Endothelial cell of umbilical vein (primary cell): Measurements from ENCODE around the gene C2CD3. TPM values are rescaled to one million over a fixed set of nuclear protein-coding genes. Genes with fewer than 3 reads are reported as not detected.

Experiments
- BruUV-seq: library from RNA; stranded (reverse); fragments of 400-500 nt; replicated peaks from 2 replicates; lab custom pipeline; 2021; lab: Mats Ljungman, UMichigan
- CTCF ChIA-PET: fragments of 300-600, 350-600 bp; sonication (Branson Sonifier 250); formaldehyde crosslinking; loops from one replicate; lab custom pipeline; 2021; ENCODE audit warnings: antibody characterized with exemption, inconsistent platforms; lab: Charles Lee
- POLR2A ChIA-PET: fragments of 300-600, 350-600 bp; sonication (Branson Sonifier 250); formaldehyde crosslinking; loops from one replicate; lab custom pipeline; 2021; ENCODE audit warnings: antibody characterized with exemption, inconsistent platforms; lab: Charles Lee
- DNase-seq: peaks from one replicate; pipeline ENCODE4 v3.0.0-alpha.2; 2011; ENCODE audit warnings: low read depth, low spot score
- FAIRE-seq: peaks from 2 replicates; lab custom pipeline; 2011; peaks lifted over from hg19 to GRCh38; lab: Jason Lieb, UNC
- H2AFZ ChIP-seq: 2 replicates; pipeline ENCODE4 v1.6.0; 2012; ENCODE audit warnings: low read depth, low read length, control low read depth, inconsistent platforms
- H3K27ac ChIP-seq: 2 replicates; pipeline ENCODE4 v1.5.1; 2011; ENCODE audit warnings: low read depth, mild to moderate bottlenecking, control low read depth, low read length, moderate library complexity; ENCODE audit not compliant: insufficient read depth
- H3K27me3 ChIP-seq, 2 experiments: 2 replicates each; pipeline versions ENCODE4 v1.6.0 to v1.6.1; 2011; ENCODE audit warnings: low read length in 2 of 2, mixed read lengths in 1 of 2; ENCODE audit not compliant: control insufficient read depth in 2 of 2, insufficient read depth in 2 of 2
- H3K36me3 ChIP-seq, 2 experiments: 2 replicates in 1 of 2; 3 replicates in 1 of 2; pipeline ENCODE4 v1.5.1; 2011; ENCODE audit warnings: low read length in 2 of 2, mild to moderate bottlenecking in 1 of 2, moderate library complexity in 1 of 2; ENCODE audit not compliant: control insufficient read depth in 2 of 2, insufficient read depth in 2 of 2; ENCODE audit errors: extremely low read depth in 1 of 2
- H3K4me1 ChIP-seq: 3 replicates; pipeline ENCODE4 v1.5.1; 2011; ENCODE audit warnings: mild to moderate bottlenecking, low read length; ENCODE audit not compliant: control insufficient read depth, insufficient read depth; ENCODE audit errors: extremely low read depth
- H3K4me2 ChIP-seq: 2 replicates; pipeline ENCODE4 v1.6.1; 2011; ENCODE audit warnings: low read length, control low read depth, mixed read lengths; ENCODE audit not compliant: insufficient read depth
- H3K4me3 ChIP-seq, 3 experiments: fragments of 200-600 bp in 1 of 3; sonication (generic), shearing (Covaris generic) in 1 of 3; replicated peaks in 1 of 3; 2 replicates each; pipeline ENCODE4 v1.5.1; 2011 to 2016; ENCODE audit warnings: control low read depth in 3 of 3, low read length in 3 of 3, mild to moderate bottlenecking in 2 of 3, inconsistent platforms in 1 of 3, low read depth in 1 of 3, moderate library complexity in 1 of 3; ENCODE audit not compliant: insufficient read depth in 1 of 3
- H3K79me2 ChIP-seq: 2 replicates; pipeline ENCODE4 v1.6.0; 2012; ENCODE audit warnings: low read length, inconsistent platforms; ENCODE audit not compliant: control insufficient read depth, insufficient read depth
- H3K9ac ChIP-seq: replicated peaks from 2 replicates; pipeline ENCODE3; 2011; ENCODE audit warnings: low read length, control low read depth; ENCODE audit not compliant: insufficient read depth; ENCODE audit errors: extremely low read depth
- H3K9me1 ChIP-seq: replicated peaks from 3 replicates; pipeline ENCODE4 v1.6.0; 2011; ENCODE audit warnings: mild to moderate bottlenecking, low read length; ENCODE audit not compliant: control insufficient read depth, insufficient read depth; ENCODE audit errors: extremely low read depth
- H3K9me3 ChIP-seq: replicated peaks from 2 replicates; pipeline ENCODE4 v1.5.1; 2012; ENCODE audit warnings: low read length, inconsistent platforms; ENCODE audit not compliant: control insufficient read depth, insufficient read depth
- H4K20me1 ChIP-seq: replicated peaks from 2 replicates; pipeline ENCODE3; 2011; ENCODE audit warnings: mild to moderate bottlenecking, low read length; ENCODE audit not compliant: control insufficient read depth, insufficient read depth; ENCODE audit errors: extremely low read depth
- EZH2 ChIP-seq: IDR thresholded peaks from 2 replicates; pipeline ENCODE4 v1.6.1; 2012; ENCODE audit warnings: borderline replicate concordance, low read depth, mild to moderate bottlenecking, moderate library complexity, low read length, inconsistent platforms; ENCODE audit not compliant: severe bottlenecking
- FOS ChIP-seq: IDR thresholded peaks from 2 replicates; pipeline ENCODE4 v1.6.1; 2011; ENCODE audit warnings: mild to moderate bottlenecking, low read length, moderate library complexity, borderline replicate concordance; ENCODE audit not compliant: insufficient read depth
- GATA2 ChIP-seq: IDR thresholded peaks from 2 replicates; pipeline ENCODE4 v1.7.0; 2011; ENCODE audit warnings: low read depth, mild to moderate bottlenecking, moderate library complexity, mixed read lengths, low read length; ENCODE audit not compliant: insufficient read length, insufficient read depth
- JUN ChIP-seq: IDR thresholded peaks from 2 replicates; pipeline ENCODE4 v1.6.1; 2011; ENCODE audit warnings: borderline replicate concordance, low read depth; ENCODE audit not compliant: insufficient read length, insufficient read depth
- MYC ChIP-seq: IDR thresholded peaks from one replicate; pipeline ENCODE4 v1.6.1; 2011; ENCODE audit warnings: mild to moderate bottlenecking, low read depth, low read length
- POLR2A ChIP-seq: IDR thresholded peaks from 2 replicates; pipeline ENCODE4 v1.6.1; 2012; ENCODE audit warnings: low read depth, mild to moderate bottlenecking, control low read depth, low read length
- POLR2AphosphoS5 ChIP-seq: IDR thresholded peaks from 2 replicates; pipeline ENCODE4 v1.6.1; 2012; ENCODE audit warnings: low read depth, mild to moderate bottlenecking, control low read depth, low read length, moderate library complexity; ENCODE audit not compliant: insufficient read depth
- dilution Hi-C: fragments of 300-500 bp; cut with MboI; formaldehyde crosslinking; loops from one replicate; pipeline ENCODE4 v1.15.0; 2019; ENCODE audit warnings: low sequenced_read_pairs; ENCODE audit not compliant: extremely low pct_ligation_motif_present
- intact Hi-C: fragments of 100-400 bp; cut with micrococcal nuclease; formaldehyde crosslinking; loops from one replicate; pipeline ENCODE4 v1.10.0; 2022
- polyA plus RNA-seq, 4 experiments: library from polyadenylated mRNA; depleted of rRNA in 3 of 4; stranded (reverse) in 3 of 4; unstranded in 1 of 4; fragments of >200 nt; gene quantifications; 2 replicates each; pipeline versions ENCODE4 v1.2.1 to v1.2.3, GENCODE V29; 2011 to 2012; ENCODE audit warnings: missing spikeins in 1 of 4
- total RNA-seq: library from RNA; stranded (reverse); gene quantifications from 2 replicates; pipeline ENCODE4 v1.2.3, GENCODE V29; 2021
- TF ChIP-seq, protein P1 (sequence below), 2 donors: IDR thresholded peaks; 1 replicate in 1 of 2; 2 replicates in 1 of 2; pipeline ENCODE4 v1.5.1; 2011; ENCODE audit warnings: low read length in 2 of 2, mild to moderate bottlenecking in 2 of 2, moderate library complexity in 2 of 2, control low read depth in 1 of 2, inconsistent platforms in 1 of 2, low read depth in 1 of 2; ENCODE audit not compliant: insufficient read depth in 1 of 2; ENCODE audit errors: extremely low read depth in 1 of 2
- TF ChIP-seq, protein P2 (sequence below): IDR thresholded peaks from 2 replicates; pipeline ENCODE4 v1.6.1; 2011; ENCODE audit not compliant: insufficient read depth, insufficient read length

Gene C2CD3
- total and polyA plus RNA-seq, 2 donors (not counting 3 experiments of a cell fraction or from before 2014, with no cell fraction given), result 12.9 to 36.6 TPM

DNA sequence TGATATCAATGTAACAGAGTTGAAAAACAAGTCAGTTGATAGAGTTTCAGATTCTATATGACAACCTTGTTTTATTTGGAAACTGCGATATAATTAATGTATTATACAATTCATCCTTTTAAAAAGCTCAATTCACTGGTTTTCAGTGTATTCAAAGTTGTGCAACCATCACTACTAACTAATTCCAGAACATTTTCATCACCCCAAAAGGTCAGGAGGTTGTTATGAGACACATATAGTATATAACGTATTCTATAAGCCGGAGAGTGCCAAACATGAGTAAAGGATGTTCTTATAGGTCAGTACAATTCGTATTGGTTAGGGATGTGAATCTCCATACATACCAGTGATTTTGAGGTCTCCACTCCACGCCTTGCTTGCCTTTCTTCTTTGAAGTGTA lies 121.8 kb downstream of the C2CD3 start:
- ChIA-PET POLR2A (no interaction called here), CTCF (no interaction called here)
- H3K9ac ChIP-seq, result no peak overlapping the region
- H3K4me3 ChIP-seq, result no peak overlapping the region
- no peak overlapping the region for H3K4me2 ChIP-seq
- no peak for DNase-seq
- no peak for FAIRE-seq
- no TSS peak for BruUV-seq
- H3K9me3 ChIP-seq, result no peaks in the 10 kb centered on the region
- dilution Hi-C loops (no loop called here), intact Hi-C loops (no loop called here)
- H3K36me3 ChIP-seq, result peaks cover 6 to 7% of the 10 kb centered on the region in 2 experiments
- H2AFZ ChIP-seq, result no peak overlapping the region
- H3K4me1 ChIP-seq, result no peaks in the 10 kb centered on the region
- H4K20me1 ChIP-seq, result no peaks in the 10 kb centered on the region
- no peak for TF ChIP-seq JUN
- TF ChIP-seq, protein P1, sequence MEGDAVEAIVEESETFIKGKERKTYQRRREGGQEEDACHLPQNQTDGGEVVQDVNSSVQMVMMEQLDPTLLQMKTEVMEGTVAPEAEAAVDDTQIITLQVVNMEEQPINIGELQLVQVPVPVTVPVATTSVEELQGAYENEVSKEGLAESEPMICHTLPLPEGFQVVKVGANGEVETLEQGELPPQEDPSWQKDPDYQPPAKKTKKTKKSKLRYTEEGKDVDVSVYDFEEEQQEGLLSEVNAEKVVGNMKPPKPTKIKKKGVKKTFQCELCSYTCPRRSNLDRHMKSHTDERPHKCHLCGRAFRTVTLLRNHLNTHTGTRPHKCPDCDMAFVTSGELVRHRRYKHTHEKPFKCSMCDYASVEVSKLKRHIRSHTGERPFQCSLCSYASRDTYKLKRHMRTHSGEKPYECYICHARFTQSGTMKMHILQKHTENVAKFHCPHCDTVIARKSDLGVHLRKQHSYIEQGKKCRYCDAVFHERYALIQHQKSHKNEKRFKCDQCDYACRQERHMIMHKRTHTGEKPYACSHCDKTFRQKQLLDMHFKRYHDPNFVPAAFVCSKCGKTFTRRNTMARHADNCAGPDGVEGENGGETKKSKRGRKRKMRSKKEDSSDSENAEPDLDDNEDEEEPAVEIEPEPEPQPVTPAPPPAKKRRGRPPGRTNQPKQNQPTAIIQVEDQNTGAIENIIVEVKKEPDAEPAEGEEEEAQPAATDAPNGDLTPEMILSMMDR (IDR thresholded peaks at IDR 0.05; ENCODE audit: extremely low read depth in 1 of 2, insufficient read depth in 1 of 2, low read depth in 1 of 2, low read length in 2 of 2), result no peak
- TF ChIP-seq, protein P2, sequence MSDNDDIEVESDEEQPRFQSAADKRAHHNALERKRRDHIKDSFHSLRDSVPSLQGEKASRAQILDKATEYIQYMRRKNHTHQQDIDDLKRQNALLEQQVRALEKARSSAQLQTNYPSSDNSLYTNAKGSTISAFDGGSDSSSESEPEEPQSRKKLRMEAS, result no peak
- no peak for TF ChIP-seq MYC
- no peak for TF ChIP-seq FOS
- TF ChIP-seq GATA2, result no peak
- TF ChIP-seq EZH2, result no peak
- no peak for TF ChIP-seq POLR2AphosphoS5
- TF ChIP-seq POLR2A, result no peak
- H3K27ac ChIP-seq, result no peak overlapping the region
- no peaks in the 10 kb centered on the region for H3K9me1 ChIP-seq
- no peaks in the 10 kb centered on the region for H3K79me2 ChIP-seq
- H3K27me3 ChIP-seq, result no peaks in the 10 kb centered on the region
